Natural killer cell (primary cell): ENCODE data around the gene MRO. TPM values are rescaled to one million over a fixed set of nuclear protein-coding genes. Genes with fewer than 3 reads are reported as not detected.

Source experiments
- ATAC-seq, 3 donors: fragments of 150-1000 bp in 2 of 3; fragments of 200-7000 bp in 1 of 3; cut with Tn5 transposase; 1 replicate in 1 of 3; 2 replicates in 2 of 3; pipeline ENCODE4 v1.10.0; 2021; ENCODE audit warnings: mild to moderate bottlenecking in 2 of 3, moderate library complexity in 2 of 3
- DNase-seq, 2 donors: peaks; one replicate each; pipeline versions ENCODE4 v3.0.0 to v3.0.0-alpha.2; 2013 to 2021; ENCODE audit warnings: mixed read lengths in 1 of 2
- H3K27ac ChIP-seq: one replicate; pipeline ENCODE4 v1.5.1; 2013; ENCODE audit warnings: mild to moderate bottlenecking, low read length
- H3K27me3 ChIP-seq: one replicate; pipeline ENCODE4 v1.6.1; 2013; ENCODE audit warnings: low read length; ENCODE audit not compliant: control insufficient read depth, insufficient read depth
- H3K36me3 ChIP-seq: one replicate; pipeline ENCODE4 v1.6.1; 2013; ENCODE audit warnings: low read length; ENCODE audit not compliant: control insufficient read depth, insufficient read depth
- H3K4me1 ChIP-seq: one replicate; pipeline ENCODE4 v1.6.1; 2013; ENCODE audit warnings: low read length; ENCODE audit not compliant: control insufficient read depth, insufficient read depth
- H3K4me3 ChIP-seq: one replicate; pipeline ENCODE4 v1.5.1; 2013; ENCODE audit warnings: low read length
- H3K9me3 ChIP-seq: one replicate; pipeline ENCODE4 v1.6.1; 2013; ENCODE audit warnings: low read length; ENCODE audit not compliant: control insufficient read depth, insufficient read depth
- H3K27ac Mint-ChIP-seq, 2 donors: one replicate each; pipeline ENCODE4 v1.8.0; 2022; ENCODE audit warnings: mild to moderate bottlenecking in 2 of 2, mixed read lengths in 2 of 2, moderate library complexity in 1 of 2
- H3K27me3 Mint-ChIP-seq, 2 donors: one replicate each; pipeline ENCODE4 v1.8.0; 2022; ENCODE audit warnings: low read depth in 2 of 2, mixed read lengths in 2 of 2
- H3K36me3 Mint-ChIP-seq: one replicate; pipeline ENCODE4 v1.8.0; 2022; ENCODE audit warnings: mixed read lengths
- H3K4me1 Mint-ChIP-seq, 2 donors: one replicate each; pipeline ENCODE4 v1.8.0; 2022; ENCODE audit warnings: mixed read lengths in 2 of 2
- H3K4me3 Mint-ChIP-seq: one replicate; pipeline ENCODE4 v1.8.0; 2022; ENCODE audit warnings: mild to moderate bottlenecking, moderate library complexity, mixed read lengths
- H3K9me3 Mint-ChIP-seq, 2 donors: one replicate each; pipeline ENCODE4 v1.8.0; 2022; ENCODE audit warnings: mixed read lengths in 2 of 2
- WGBS: methylation state at CpG from one replicate; pipeline ENCODE4 v1.1.7; 2013; ENCODE audit warnings: missing lambda C conversion rate; ENCODE audit not compliant: insufficient coverage; 5-methylcytosine and 5-hydroxymethylcytosine counted together
- intact Hi-C: fragments of 100-400 bp; cut with micrococcal nuclease; formaldehyde crosslinking; loops from one replicate; pipeline ENCODE4 v1.14.2; 2022
- total RNA-seq, 4 donors: library from RNA; stranded (reverse); fragments of 120-200 nt in 1 of 4; gene quantifications; one replicate each; pipeline versions ENCODE4 v1.2.3 to v1.2.4, GENCODE V29; 2013 to 2022
- TF ChIP-seq, protein P1 (sequence below): fragments of 200-600 bp; IDR thresholded peaks from one replicate; pipeline ENCODE4 v1.8.0; 2022; ENCODE audit warnings: antibody characterized with exemption

MRO gene
- total RNA-seq, 3 donors from 2014 or later (not counting 1 experiment from before 2014, with no cell fraction given) = not detected

DNA sequence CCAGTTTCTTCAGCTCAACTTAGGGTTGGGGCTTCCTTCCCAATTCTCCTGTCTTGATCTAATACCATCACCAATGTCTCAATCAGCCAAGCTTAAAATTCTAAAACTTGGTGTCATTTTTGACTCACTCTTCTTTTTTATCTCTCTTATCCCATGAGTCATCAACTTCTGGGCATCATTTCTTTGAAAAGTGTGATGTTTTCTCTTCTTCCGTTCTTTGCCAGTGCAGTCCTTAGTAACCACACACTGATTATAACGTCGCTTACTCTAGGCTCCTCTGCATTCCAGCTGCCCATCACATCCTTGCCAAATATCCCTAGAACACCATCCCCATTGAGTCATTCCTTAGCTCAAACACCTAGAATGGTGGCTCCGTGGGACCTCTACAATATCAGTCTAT is 27.4 kb upstream of the MRO start:
- Mint-ChIP-seq H3K27me3 (peaks cover 0 to 8% of the 10 kb centered on the region in 2 donors), H3K36me3 (no peaks in the 10 kb centered on the region), H3K4me3 (no peak overlapping the region), H3K4me1 (no peaks in the 10 kb centered on the region), H3K9me3 (no peaks in the 10 kb centered on the region), H3K27ac (no peak overlapping the region)
- DNase-seq (no peak), ATAC-seq (no peak)
- Histone ChIP-seq H3K9me3 (no peaks in the 10 kb centered on the region), H3K27me3 (no peaks in the 10 kb centered on the region), H3K4me1 (no peaks in the 10 kb centered on the region), H3K36me3 (no peaks in the 10 kb centered on the region), H3K4me3 (no peak overlapping the region), H3K27ac (no peak overlapping the region)
- TF ChIP-seq, protein P1, sequence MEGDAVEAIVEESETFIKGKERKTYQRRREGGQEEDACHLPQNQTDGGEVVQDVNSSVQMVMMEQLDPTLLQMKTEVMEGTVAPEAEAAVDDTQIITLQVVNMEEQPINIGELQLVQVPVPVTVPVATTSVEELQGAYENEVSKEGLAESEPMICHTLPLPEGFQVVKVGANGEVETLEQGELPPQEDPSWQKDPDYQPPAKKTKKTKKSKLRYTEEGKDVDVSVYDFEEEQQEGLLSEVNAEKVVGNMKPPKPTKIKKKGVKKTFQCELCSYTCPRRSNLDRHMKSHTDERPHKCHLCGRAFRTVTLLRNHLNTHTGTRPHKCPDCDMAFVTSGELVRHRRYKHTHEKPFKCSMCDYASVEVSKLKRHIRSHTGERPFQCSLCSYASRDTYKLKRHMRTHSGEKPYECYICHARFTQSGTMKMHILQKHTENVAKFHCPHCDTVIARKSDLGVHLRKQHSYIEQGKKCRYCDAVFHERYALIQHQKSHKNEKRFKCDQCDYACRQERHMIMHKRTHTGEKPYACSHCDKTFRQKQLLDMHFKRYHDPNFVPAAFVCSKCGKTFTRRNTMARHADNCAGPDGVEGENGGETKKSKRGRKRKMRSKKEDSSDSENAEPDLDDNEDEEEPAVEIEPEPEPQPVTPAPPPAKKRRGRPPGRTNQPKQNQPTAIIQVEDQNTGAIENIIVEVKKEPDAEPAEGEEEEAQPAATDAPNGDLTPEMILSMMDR = no peak
- intact Hi-C loops = no loop called here
- 83% methylated on average over 4 of the region's 4 CpGs for WGBS

DNA sequence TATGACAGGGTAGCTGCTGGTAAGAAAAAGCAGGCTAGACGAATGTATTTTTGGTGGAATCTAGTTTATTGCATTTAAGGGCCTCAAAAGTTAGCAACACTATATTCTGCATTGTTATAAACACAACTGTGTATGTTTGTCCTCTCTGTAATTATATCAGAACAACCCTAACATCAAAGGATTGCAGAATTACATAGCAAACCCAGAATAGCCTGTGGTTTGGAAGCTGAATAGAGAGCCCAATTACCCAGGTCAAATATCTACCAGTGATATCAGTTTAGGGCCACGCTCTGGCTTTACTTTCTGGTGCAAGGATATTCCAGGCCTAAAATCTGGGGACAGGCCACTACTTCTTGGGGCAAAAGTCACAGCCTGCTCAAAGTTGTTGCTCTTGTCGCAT is 25.1 kb upstream of the MRO start:
- intact Hi-C loops = no loop called here

DNA sequence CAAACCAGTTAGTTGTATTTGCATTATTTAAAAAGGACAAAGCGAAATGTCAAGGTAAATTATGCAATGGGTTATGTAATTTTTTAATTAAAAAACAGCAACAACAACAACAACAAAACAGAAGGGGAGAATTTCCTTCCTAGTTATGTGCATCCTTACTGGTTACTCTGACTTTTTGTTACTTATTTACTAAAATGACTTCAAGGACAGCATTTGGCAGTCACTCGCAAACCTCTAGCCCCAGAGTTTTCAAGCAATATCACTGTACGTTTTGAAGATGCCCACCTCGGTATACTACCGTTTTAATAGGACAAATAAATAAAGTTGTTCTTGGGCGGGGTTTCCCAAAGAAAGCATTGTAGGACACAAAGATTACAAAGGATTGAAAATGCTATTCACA is 24.7 kb upstream of the MRO start:
- H3K4me1 Mint-ChIP-seq = no peaks in the 10 kb centered on the region
- no peaks in the 10 kb centered on the region for H3K9me3 ChIP-seq
- WGBS = 95% methylated on average over 5 of the region's 6 CpGs
- H3K4me1 ChIP-seq = no peaks in the 10 kb centered on the region
- no peak overlapping the region for H3K27ac Mint-ChIP-seq
- no peak overlapping the region for H3K4me3 Mint-ChIP-seq
- H3K27ac ChIP-seq = no peak overlapping the region
- H3K9me3 Mint-ChIP-seq = no peaks in the 10 kb centered on the region
- ATAC-seq (no peak), DNase-seq (no peak)
- H3K4me3 ChIP-seq = no peak overlapping the region
- no peaks in the 10 kb centered on the region for H3K36me3 ChIP-seq
- H3K36me3 Mint-ChIP-seq = no peaks in the 10 kb centered on the region
- H3K27me3 ChIP-seq = no peaks in the 10 kb centered on the region
- TF ChIP-seq, protein P1 = no peak
- H3K27me3 Mint-ChIP-seq = peaks cover 0 to 8% of the 10 kb centered on the region in 2 donors
- intact Hi-C loops = no loop called here

More for the DNA sequence above, 25.1 kb upstream of the MRO start:
- H3K36me3 ChIP-seq = no peaks in the 10 kb centered on the region
- H3K4me3 ChIP-seq = no peak overlapping the region
- Mint-ChIP-seq H3K27me3 (peaks cover 0 to 10% of the 10 kb centered on the region in 2 donors), H3K36me3 (no peaks in the 10 kb centered on the region), H3K4me3 (no peak overlapping the region), H3K4me1 (no peaks in the 10 kb centered on the region), H3K9me3 (no peaks in the 10 kb centered on the region), H3K27ac (no peak overlapping the region)
- DNase-seq (no peak), ATAC-seq (no peak)
- no peaks in the 10 kb centered on the region for H3K9me3 ChIP-seq
- WGBS = 92% methylated on average over 2 of the region's 3 CpGs
- no peaks in the 10 kb centered on the region for H3K27me3 ChIP-seq
- TF ChIP-seq, protein P1 = no peak
- H3K27ac ChIP-seq = no peak overlapping the region
- no peaks in the 10 kb centered on the region for H3K4me1 ChIP-seq

DNA sequence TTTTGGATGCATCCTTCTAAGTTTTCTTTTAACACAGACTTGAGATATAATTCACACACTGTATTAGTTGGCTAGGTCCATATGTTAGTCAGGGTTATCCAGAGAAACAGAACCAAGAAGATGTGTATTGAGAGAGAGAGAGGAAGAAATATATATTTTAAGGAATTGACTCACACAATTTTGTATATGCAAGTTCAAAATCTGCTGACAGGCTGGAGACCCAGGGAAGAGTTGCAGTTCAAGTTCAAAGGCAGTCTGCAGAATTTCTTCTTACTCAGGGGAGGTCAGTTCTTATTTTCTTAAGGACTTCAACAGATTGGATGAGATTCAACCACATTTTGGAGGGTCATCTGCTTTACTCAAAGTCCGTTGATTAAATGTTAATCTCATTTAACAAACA is 23.0 kb upstream of the MRO start:
- intact Hi-C loops = no loop called here
- Mint-ChIP-seq H3K36me3 (no peaks in the 10 kb centered on the region), H3K4me1 (no peaks in the 10 kb centered on the region), H3K4me3 (no peak overlapping the region), H3K27me3 (peaks cover 0 to 7% of the 10 kb centered on the region in 2 donors), H3K9me3 (no peaks in the 10 kb centered on the region), H3K27ac (no peak overlapping the region)
- Histone ChIP-seq H3K9me3 (no peaks in the 10 kb centered on the region), H3K27ac (no peak overlapping the region), H3K4me1 (no peaks in the 10 kb centered on the region), H3K4me3 (no peak overlapping the region), H3K27me3 (no peaks in the 10 kb centered on the region), H3K36me3 (no peaks in the 10 kb centered on the region)
- no peak for DNase-seq
- TF ChIP-seq, protein P1 = no peak
- 67% methylated on average over 1 of the region's 1 CpG for WGBS
- ATAC-seq = no peak
